Measurements from ENCODE around the gene LRRFIP1.

Gene LRRFIP1

GRCh38 chr2:237685408-237685807, 58.0 kb downstream of the LRRFIP1 start:
- TF ChIP-seq FOXP2 (optimal IDR thresholded peaks at IDR 0.05; ENCODE audit: borderline replicate concordance, extremely low read depth, extremely low read length, insufficient read depth) (no peak), POLR2AphosphoS5 (IDR thresholded peaks at IDR 0.05; ENCODE audit: low read depth, low read length) (no peak), TAF1 (IDR thresholded peaks at IDR 0.05; ENCODE audit: borderline replicate concordance, insufficient read depth, low read length) (no peak)

GRCh38 chr2:237686659-237687136, 59.3 kb downstream of the LRRFIP1 start:
- TF ChIP-seq SIN3A (IDR thresholded peaks at IDR 0.05; ENCODE audit: borderline replicate concordance, insufficient read depth, low read length) (no peak), REST (IDR thresholded peaks at IDR 0.05; ENCODE audit: insufficient read depth in 1 of 2, low read depth in 2 of 2, low read length in 2 of 2) (no peak), FOXP2 (optimal IDR thresholded peaks at IDR 0.05; ENCODE audit: borderline replicate concordance, extremely low read depth, extremely low read length, insufficient read depth) (no peak), TAF1 (IDR thresholded peaks at IDR 0.05; ENCODE audit: borderline replicate concordance, insufficient read depth, low read length) (no peak), POLR2AphosphoS5 (IDR thresholded peaks at IDR 0.05; ENCODE audit: low read depth, low read length) (no peak)

DNA sequence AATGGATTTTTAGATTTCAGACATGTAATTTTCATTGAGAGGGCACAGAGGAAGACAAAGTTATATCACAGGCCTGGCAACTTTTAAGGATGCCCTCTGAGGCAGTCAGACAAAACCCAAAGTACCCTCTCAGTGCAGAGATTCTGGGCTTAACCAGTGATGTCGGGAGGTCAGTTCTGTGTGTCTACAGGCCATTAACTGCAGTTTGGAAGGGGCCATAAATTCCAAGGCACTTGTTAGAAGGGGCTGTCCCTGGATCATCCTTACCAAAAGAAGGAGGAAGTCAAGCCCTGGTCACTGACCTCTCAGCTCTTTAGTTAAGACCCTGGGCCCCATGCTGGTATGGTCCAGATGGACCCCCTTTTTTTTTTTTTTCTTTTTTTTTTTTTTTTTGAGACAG, 60.7 kb downstream of the LRRFIP1 start:
- no peak for TF ChIP-seq TAF1 (IDR thresholded peaks at IDR 0.05; ENCODE audit: borderline replicate concordance, insufficient read depth, low read length)
- TF ChIP-seq FOXP2 (optimal IDR thresholded peaks at IDR 0.05; ENCODE audit: borderline replicate concordance, extremely low read depth, extremely low read length, insufficient read depth) = no peak
- no peak for TF ChIP-seq REST (IDR thresholded peaks at IDR 0.05; ENCODE audit: insufficient read depth in 1 of 2, low read depth in 2 of 2, low read length in 2 of 2)
- TF ChIP-seq SIN3A (IDR thresholded peaks at IDR 0.05; ENCODE audit: borderline replicate concordance, insufficient read depth, low read length) = no peak
- no peak for TF ChIP-seq POLR2AphosphoS5 (IDR thresholded peaks at IDR 0.05; ENCODE audit: low read depth, low read length)

GRCh38 chr2:237689336-237690131, 62.1 kb downstream of the LRRFIP1 start:
- no peak for TF ChIP-seq TAF1 (IDR thresholded peaks at IDR 0.05; ENCODE audit: borderline replicate concordance, insufficient read depth, low read length)
- TF ChIP-seq POLR2AphosphoS5 (IDR thresholded peaks at IDR 0.05; ENCODE audit: low read depth, low read length) = no peak
- TF ChIP-seq FOXP2 (optimal IDR thresholded peaks at IDR 0.05; ENCODE audit: borderline replicate concordance, extremely low read depth, extremely low read length, insufficient read depth) = no peak
- TF ChIP-seq SIN3A (IDR thresholded peaks at IDR 0.05; ENCODE audit: borderline replicate concordance, insufficient read depth, low read length) = no peak
- no peak for TF ChIP-seq REST (IDR thresholded peaks at IDR 0.05; ENCODE audit: insufficient read depth in 1 of 2, low read depth in 2 of 2, low read length in 2 of 2)

- TF ChIP-seq POLR2AphosphoS5 (IDR thresholded peaks at IDR 0.05; ENCODE audit: low read depth, low read length) (peak; percentile 57; the same call in 1 of the 2 replicates), TAF1 (IDR thresholded peaks at IDR 0.05; ENCODE audit: borderline replicate concordance, insufficient read depth, low read length) (no peak), FOXP2 (optimal IDR thresholded peaks at IDR 0.05; ENCODE audit: borderline replicate concordance, extremely low read depth, extremely low read length, insufficient read depth) (peak; percentile 8), SIN3A (IDR thresholded peaks at IDR 0.05; ENCODE audit: borderline replicate concordance, insufficient read depth, low read length) (no peak)
These were observed 63.9 kb downstream of the LRRFIP1 start for GRCh38 chr2:237691029-237691907.
